Psoas muscle (tissue), 8 donors: Measurements from ENCODE around the gene SRCAP. TPM values are rescaled to one million over a fixed set of nuclear protein-coding genes. Genes with fewer than 3 reads are reported as not detected.
A peak's percentile ranks its signal among the peaks of the same experiment; 100 is the strongest.

Experiments used
- ATAC-seq, 4 donors: fragments of 200-7000 bp; cut with Tn5 transposase; one replicate each; pipeline ENCODE4 v1.9.1; 2020; ENCODE audit warnings: moderate library complexity in 3 of 4, mild to moderate bottlenecking in 2 of 4
- DNase-seq, 2 donors: peaks; one replicate each; pipeline ENCODE4 v3.0.0-alpha.2; 2020
- H3K27ac ChIP-seq: fragments of 200-600 bp; one replicate; pipeline ENCODE4 v1.8.0; 2022
- H3K27me3 ChIP-seq, 3 donors: fragments of 200-600 bp in 1 of 3; one replicate each; pipeline versions ENCODE4 v1.6.1 to v1.8.0; 2013 to 2022; ENCODE audit warnings: low read length in 2 of 3, mild to moderate bottlenecking in 2 of 3, moderate library complexity in 1 of 3; ENCODE audit not compliant: insufficient read depth in 3 of 3
- H3K36me3 ChIP-seq, 2 donors: fragments of 200-600 bp in 1 of 2; one replicate each; pipeline versions ENCODE4 v1.6.1 to v1.8.0; 2013 to 2022; ENCODE audit warnings: low read depth in 1 of 2, mild to moderate bottlenecking in 1 of 2, moderate library complexity in 1 of 2; ENCODE audit not compliant: insufficient read depth in 1 of 2
- H3K4me1 ChIP-seq: fragments of 200-600 bp; one replicate; pipeline ENCODE4 v1.8.0; 2022
- H3K4me3 ChIP-seq: fragments of 200-600 bp; one replicate; pipeline ENCODE4 v1.8.0; 2022; ENCODE audit warnings: mild to moderate bottlenecking
- H3K9me3 ChIP-seq: fragments of 200-600 bp; one replicate; pipeline ENCODE4 v1.8.0; 2022
- WGBS, 3 donors: extraction: QIAGEN DNeasy Blood & Tissue Kit; methylation state at CpG; one replicate each; pipeline versions ENCODE4 v1.1.6 to v1.1.7; 2013; 5-methylcytosine and 5-hydroxymethylcytosine counted together
- intact Hi-C, 2 donors: fragments of 100-400 bp; cut with DNase I; formaldehyde crosslinking; loops; one replicate each; pipeline versions ENCODE4 v1.11.0 to v1.14.2; 2022
- polyA plus RNA-seq, 3 donors: library from polyadenylated mRNA; stranded (reverse); fragments of 200-250 nt; gene quantifications; one replicate each; pipeline ENCODE4 v1.2.3, GENCODE V29; 2013
- total RNA-seq, 4 donors: library from RNA; stranded (reverse); fragmentation: NEBNext Ultra II Directional in 2 of 4; extraction: Animal tissue kit (Norgen Biotek cat#: 25700) in 2 of 4; gene quantifications; one replicate each; pipeline versions ENCODE4 v1.2.1 to v1.2.4, GENCODE V29; 2021 to 2023
- TF ChIP-seq, protein P1 (sequence below): fragments of 200-600 bp; IDR thresholded peaks from one replicate; pipeline ENCODE4 v1.8.0; 2022; ENCODE audit warnings: antibody characterized with exemption
- donor health status: healthy with polysubstance abuse.
- donor health status: DM: no; HTN: no; CAD: no; lungs with moderate emphysema.
- donor health status: Bipolar disorder and iron deficiency.
- donor health status: healthy.
- donor health status: DM: yes; HTN: yes; CAD: no.
- donor health status: DM: no; HTN: no; CAD: no.
- donor health status: DM: no; HTN: no; CAD: no.
- donor health status: DM: yes; HTN: yes; CAD: no.

Gene SRCAP
- total and polyA plus RNA-seq, 7 donors: 4.4 to 50.1 (median 37.8) TPM

GRCh38 chr16:30665830-30666190, 33.2 kb upstream of the SRCAP start:
- no peaks in the 10 kb centered on the region for H3K9me3 ChIP-seq
- peaks cover 29% of the 10 kb centered on the region for H3K4me1 ChIP-seq
- intact Hi-C loops: no loop called here
- ATAC-seq (no peak), DNase-seq (no peak)
- H3K27ac ChIP-seq: no peak overlapping the region
- peaks cover 31 to 97% of the 10 kb centered on the region in 2 donors for H3K36me3 ChIP-seq
- H3K27me3 ChIP-seq: no peaks in the 10 kb centered on the region
- no peak overlapping the region for H3K4me3 ChIP-seq
- TF ChIP-seq, protein P1, sequence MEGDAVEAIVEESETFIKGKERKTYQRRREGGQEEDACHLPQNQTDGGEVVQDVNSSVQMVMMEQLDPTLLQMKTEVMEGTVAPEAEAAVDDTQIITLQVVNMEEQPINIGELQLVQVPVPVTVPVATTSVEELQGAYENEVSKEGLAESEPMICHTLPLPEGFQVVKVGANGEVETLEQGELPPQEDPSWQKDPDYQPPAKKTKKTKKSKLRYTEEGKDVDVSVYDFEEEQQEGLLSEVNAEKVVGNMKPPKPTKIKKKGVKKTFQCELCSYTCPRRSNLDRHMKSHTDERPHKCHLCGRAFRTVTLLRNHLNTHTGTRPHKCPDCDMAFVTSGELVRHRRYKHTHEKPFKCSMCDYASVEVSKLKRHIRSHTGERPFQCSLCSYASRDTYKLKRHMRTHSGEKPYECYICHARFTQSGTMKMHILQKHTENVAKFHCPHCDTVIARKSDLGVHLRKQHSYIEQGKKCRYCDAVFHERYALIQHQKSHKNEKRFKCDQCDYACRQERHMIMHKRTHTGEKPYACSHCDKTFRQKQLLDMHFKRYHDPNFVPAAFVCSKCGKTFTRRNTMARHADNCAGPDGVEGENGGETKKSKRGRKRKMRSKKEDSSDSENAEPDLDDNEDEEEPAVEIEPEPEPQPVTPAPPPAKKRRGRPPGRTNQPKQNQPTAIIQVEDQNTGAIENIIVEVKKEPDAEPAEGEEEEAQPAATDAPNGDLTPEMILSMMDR: no peak
- WGBS, 3 donors: 79 to 81% (median 80%) methylated on average over 4 of the region's 4 CpGs

DNA sequence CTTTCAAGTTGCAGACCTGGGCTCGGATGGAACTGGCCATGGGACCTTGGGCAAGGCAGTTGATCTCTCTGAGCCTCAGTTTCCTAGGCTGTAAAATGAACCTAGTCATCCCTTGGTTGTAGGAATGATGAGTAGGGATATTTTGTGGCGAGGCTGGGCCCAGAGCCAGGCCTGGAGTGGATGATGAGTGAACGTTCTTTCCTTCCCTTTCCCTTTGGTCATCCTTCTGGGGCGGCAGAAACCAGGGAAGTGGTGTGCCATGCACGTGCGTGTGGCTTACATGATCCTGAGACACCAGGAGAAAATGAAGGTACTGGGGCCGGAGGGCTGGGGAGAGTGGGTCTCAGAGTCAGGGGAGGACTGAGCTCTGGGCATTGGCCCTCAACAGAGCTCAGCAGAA, 32.3 kb upstream of the SRCAP start:
- no peaks in the 10 kb centered on the region for H3K27me3 ChIP-seq
- H3K36me3 ChIP-seq: peaks cover 31 to 92% of the 10 kb centered on the region in 2 donors
- intact Hi-C loops: no loop called here
- TF ChIP-seq, protein P1: no peak
- no peak for ATAC-seq
- 76 to 86% (median 78%) methylated on average over 7 of the region's 7 CpGs for WGBS, 3 donors
- H3K4me1 ChIP-seq: peaks cover 20% of the 10 kb centered on the region
- H3K4me3 ChIP-seq: no peak overlapping the region
- H3K9me3 ChIP-seq: no peaks in the 10 kb centered on the region
- H3K27ac ChIP-seq: peak overlapping the region; percentile 30
- DNase-seq: no peak

DNA sequence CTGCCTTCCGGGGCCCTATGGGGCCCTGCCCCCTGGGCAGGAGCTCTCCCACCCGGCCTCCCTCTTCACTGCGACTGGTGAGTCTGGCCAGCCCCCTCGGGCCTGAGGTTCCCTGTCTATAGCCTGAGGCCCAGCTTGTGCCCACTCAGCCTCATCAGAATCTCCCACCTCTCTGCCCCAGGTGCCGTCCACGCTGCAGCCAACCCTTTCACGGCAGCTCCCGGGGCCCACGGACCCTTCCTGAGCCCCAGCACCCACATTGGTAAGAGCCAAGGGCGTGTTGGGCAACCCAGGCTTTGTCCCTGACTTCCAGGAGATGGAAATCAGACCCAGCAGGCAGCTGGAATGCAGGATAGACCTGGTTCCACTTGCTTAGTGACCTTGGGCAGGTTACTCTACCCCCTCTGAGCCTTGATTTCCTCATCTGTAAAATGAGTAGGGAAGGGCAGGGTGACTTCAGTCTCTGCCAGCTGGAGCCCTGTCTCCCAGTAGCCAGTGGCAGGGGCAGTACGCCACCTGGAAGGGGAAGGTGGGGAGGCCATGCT, 31.5 kb upstream of the SRCAP start:
- peak in 3 of 4 donors; percentile 23 to 29 (median 28) for ATAC-seq
- Histone ChIP-seq H3K27me3 (no peaks in the 10 kb centered on the region), H3K4me3 (no peak overlapping the region), H3K9me3 (no peaks in the 10 kb centered on the region), H3K4me1 (peaks cover 16% of the 10 kb centered on the region), H3K36me3 (peaks cover 31 to 85% of the 10 kb centered on the region in 2 donors), H3K27ac (peak overlapping the region; percentile 30)
- 75 to 90% (median 86%) methylated on average over 11 of the region's 11 CpGs for WGBS, 3 donors
- DNase-seq: no peak
- intact Hi-C loops: no loop called here
- TF ChIP-seq, protein P1: no peak

DNA sequence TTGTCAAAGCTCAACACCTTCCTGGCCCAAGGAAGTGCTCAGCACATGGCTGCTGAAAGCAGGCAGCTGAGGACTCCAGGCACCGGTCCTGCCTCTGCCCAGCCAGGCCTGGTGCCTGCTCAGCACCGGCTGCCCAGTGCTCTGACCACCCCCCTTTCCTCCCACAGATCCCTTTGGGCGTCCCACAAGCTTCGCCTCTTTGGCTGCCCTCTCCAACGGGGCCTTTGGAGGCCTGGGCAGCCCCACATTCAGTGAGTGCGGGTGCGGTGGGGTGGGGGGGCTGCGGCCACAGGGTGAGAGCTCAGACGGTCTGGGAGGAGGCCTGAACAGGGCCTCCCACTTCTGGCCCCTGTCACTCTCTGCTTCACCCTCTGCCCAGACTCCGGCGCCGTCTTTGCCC, 30.6 kb upstream of the SRCAP start:
- DNase-seq (no peak), ATAC-seq (no peak)
- Histone ChIP-seq H3K4me1 (peaks cover 10% of the 10 kb centered on the region), H3K36me3 (peaks cover 31 to 75% of the 10 kb centered on the region in 2 donors), H3K9me3 (no peaks in the 10 kb centered on the region), H3K27ac (no peak overlapping the region), H3K4me3 (no peak overlapping the region), H3K27me3 (no peaks in the 10 kb centered on the region)
- intact Hi-C loops: loop anchor here in 1 of 2 donors (2.0 kb wide), 1 partner anchor 22 kb away; no protein-coding TSS in a partner anchor
- 84 to 86% (median 86%) methylated on average over 9 to 12 of the region's 12 CpGs for WGBS, 3 donors
- TF ChIP-seq, protein P1: no peak
